Liver (tissue), 9 donors: Measurements from ENCODE around the gene ANKRD6. TPM values are rescaled to one million over a fixed set of nuclear protein-coding genes. Genes with fewer than 3 reads are reported as not detected.

ENCODE experiments used
- DNase-seq: peaks from one replicate; pipeline ENCODE4 v3.0.0-alpha.2; 2017; ENCODE audit warnings: low spot score
- H3K27ac ChIP-seq, 2 donors: one replicate each; pipeline ENCODE4 v1.7.0; 2013; ENCODE audit warnings: inconsistent platforms in 2 of 2, low read length in 2 of 2, control low read depth in 1 of 2, low read depth in 1 of 2, mild to moderate bottlenecking in 1 of 2
- H3K27me3 ChIP-seq, 4 donors: one replicate each; pipeline versions ENCODE4 v1.6.1 to v1.7.0; 2013; ENCODE audit warnings: low read length in 3 of 4, inconsistent platforms in 1 of 4, mild to moderate bottlenecking in 1 of 4, moderate library complexity in 1 of 4; ENCODE audit not compliant: control insufficient read depth in 4 of 4, insufficient read depth in 4 of 4
- H3K36me3 ChIP-seq, 4 donors: one replicate each; pipeline versions ENCODE4 v1.6.1 to v1.7.0; 2013; ENCODE audit warnings: low read length in 3 of 4, mild to moderate bottlenecking in 3 of 4, low read depth in 1 of 4, moderate library complexity in 1 of 4; ENCODE audit not compliant: control insufficient read depth in 4 of 4, insufficient read depth in 3 of 4
- H3K4me1 ChIP-seq, 4 donors: one replicate each; pipeline versions ENCODE4 v1.6.1 to v1.7.0; 2013; ENCODE audit warnings: low read length in 3 of 4, mild to moderate bottlenecking in 3 of 4, moderate library complexity in 1 of 4; ENCODE audit not compliant: control insufficient read depth in 4 of 4, insufficient read depth in 4 of 4
- H3K4me3 ChIP-seq, 3 donors: one replicate each; pipeline versions ENCODE4 v1.6.1 to v1.7.0; 2013; ENCODE audit warnings: low read length in 3 of 3, control low read depth in 1 of 3, low read depth in 1 of 3, mild to moderate bottlenecking in 1 of 3
- H3K9ac ChIP-seq, 2 donors: one replicate each; pipeline ENCODE4 v1.7.0; 2013; ENCODE audit warnings: low read length in 2 of 2, mild to moderate bottlenecking in 2 of 2, moderate library complexity in 2 of 2, control low read depth in 1 of 2, low read depth in 1 of 2
- H3K9me3 ChIP-seq, 4 donors: one replicate each; pipeline versions ENCODE4 v1.6.1 to v1.7.0; 2013; ENCODE audit warnings: low read length in 3 of 4; ENCODE audit not compliant: control insufficient read depth in 4 of 4
- EGR1 ChIP-seq, 2 donors: IDR thresholded peaks; 2 replicates each; pipeline ENCODE4 v1.6.1; 2016 to 2018; ENCODE audit warnings: antibody characterized with exemption in 2 of 2, low read depth in 2 of 2
- FOXA1 ChIP-seq: IDR thresholded peaks from 2 replicates; pipeline ENCODE4 v1.6.1; 2016; ENCODE audit warnings: antibody characterized with exemption
- FOXA2 ChIP-seq: IDR thresholded peaks from 2 replicates; pipeline ENCODE4 v1.6.1; 2016; ENCODE audit warnings: antibody characterized with exemption
- GABPA ChIP-seq, 2 donors: IDR thresholded peaks in 1 of 2; conservative IDR thresholded peaks in 1 of 2; 2 replicates each; pipeline ENCODE4 v1.6.1; 2016; ENCODE audit warnings: antibody characterized with exemption in 2 of 2, mild to moderate bottlenecking in 1 of 2, moderate library complexity in 1 of 2
- HNF4G ChIP-seq: IDR thresholded peaks from 2 replicates; pipeline ENCODE4 v1.6.1; 2016; ENCODE audit warnings: antibody characterized with exemption
- JUND ChIP-seq, 2 donors: IDR thresholded peaks; 2 replicates each; pipeline ENCODE4 v1.6.1; 2016; ENCODE audit warnings: antibody characterized with exemption in 2 of 2
- NR2F2 ChIP-seq: IDR thresholded peaks from 2 replicates; pipeline ENCODE4 v1.6.1; 2016; ENCODE audit warnings: antibody characterized with exemption
- RXRA ChIP-seq, 2 donors: IDR thresholded peaks; 2 replicates each; pipeline ENCODE4 v1.6.1; 2017 to 2018; ENCODE audit warnings: antibody characterized with exemption in 2 of 2, mild to moderate bottlenecking in 1 of 2
- SP1 ChIP-seq: IDR thresholded peaks from 2 replicates; pipeline ENCODE4 v1.6.1; 2018; ENCODE audit warnings: antibody characterized with exemption, mild to moderate bottlenecking
- TAF1 ChIP-seq: conservative IDR thresholded peaks from 2 replicates; pipeline ENCODE4 v1.6.1; 2016; ENCODE audit warnings: antibody characterized with exemption, mild to moderate bottlenecking
- YY1 ChIP-seq: IDR thresholded peaks from 2 replicates; pipeline ENCODE4 v1.6.1; 2016; ENCODE audit warnings: antibody characterized with exemption, mild to moderate bottlenecking
- WGBS: extraction: QIAGEN DNeasy Blood & Tissue Kit; methylation state at CpG from one replicate; pipeline ENCODE4 v1.1.7; 2013; 5-methylcytosine and 5-hydroxymethylcytosine counted together
- polyA plus RNA-seq, 2 donors: library from polyadenylated mRNA; stranded (reverse) in 1 of 2; unstranded in 1 of 2; fragments of 200-250 nt in 1 of 2; fragments of >200 nt in 1 of 2; fragmentation: Nextera tagmentation in 1 of 2; extraction: Ambion mirVana in 1 of 2; gene quantifications; one replicate each; pipeline versions ENCODE4 v1.2.1 to v1.2.3, GENCODE V29; 2013 to 2015
- total RNA-seq, 2 donors: library from RNA; depleted of rRNA; stranded (reverse); fragments of >200 nt; gene quantifications; one replicate each; pipeline ENCODE4 v1.2.3, GENCODE V29; 2014
- TF ChIP-seq, protein P1 (sequence below): IDR thresholded peaks from 2 replicates; pipeline ENCODE4 v1.6.1; 2016; ENCODE audit warnings: antibody characterized with exemption
- TF ChIP-seq, protein P2 (sequence below): IDR thresholded peaks from 2 replicates; pipeline ENCODE4 v1.6.1; 2016; ENCODE audit warnings: antibody characterized with exemption, mild to moderate bottlenecking
- TF ChIP-seq, protein P3 (sequence below): IDR thresholded peaks from 2 replicates; pipeline ENCODE4 v1.6.1; 2016; ENCODE audit warnings: antibody characterized with exemption
- donor health status: healthy.
- donor health status: healthy.
- donor health status: healthy.
- donor health status: healthy.
- donor health status: healthy.

ANKRD6 gene
- total and polyA plus RNA-seq, 4 donors = 2.9 to 9.2 (median 3.8) TPM

DNA sequence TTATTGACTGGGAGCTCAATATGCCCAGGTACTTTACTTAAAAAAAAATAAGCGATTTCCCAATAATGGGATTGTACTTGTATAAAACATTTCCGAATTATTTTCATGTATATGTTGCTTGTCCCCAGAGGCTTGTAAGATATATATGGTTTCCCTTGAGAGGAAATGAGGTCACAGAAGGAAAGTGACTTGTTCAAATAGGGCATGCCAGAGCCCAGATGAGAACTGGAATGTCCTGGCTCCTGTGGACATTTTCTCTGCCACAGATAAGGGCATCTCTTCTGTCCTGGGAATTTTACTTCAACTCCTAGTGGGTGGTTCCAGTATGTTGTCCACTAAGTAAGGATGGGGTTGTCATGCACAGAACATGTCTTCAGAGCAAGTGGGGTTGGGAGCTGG lies 142.6 kb downstream of the ANKRD6 start (continued):
- TF ChIP-seq FOXA2 = no peak
- TF ChIP-seq NR2F2 = no peak
- TF ChIP-seq, protein P1, sequence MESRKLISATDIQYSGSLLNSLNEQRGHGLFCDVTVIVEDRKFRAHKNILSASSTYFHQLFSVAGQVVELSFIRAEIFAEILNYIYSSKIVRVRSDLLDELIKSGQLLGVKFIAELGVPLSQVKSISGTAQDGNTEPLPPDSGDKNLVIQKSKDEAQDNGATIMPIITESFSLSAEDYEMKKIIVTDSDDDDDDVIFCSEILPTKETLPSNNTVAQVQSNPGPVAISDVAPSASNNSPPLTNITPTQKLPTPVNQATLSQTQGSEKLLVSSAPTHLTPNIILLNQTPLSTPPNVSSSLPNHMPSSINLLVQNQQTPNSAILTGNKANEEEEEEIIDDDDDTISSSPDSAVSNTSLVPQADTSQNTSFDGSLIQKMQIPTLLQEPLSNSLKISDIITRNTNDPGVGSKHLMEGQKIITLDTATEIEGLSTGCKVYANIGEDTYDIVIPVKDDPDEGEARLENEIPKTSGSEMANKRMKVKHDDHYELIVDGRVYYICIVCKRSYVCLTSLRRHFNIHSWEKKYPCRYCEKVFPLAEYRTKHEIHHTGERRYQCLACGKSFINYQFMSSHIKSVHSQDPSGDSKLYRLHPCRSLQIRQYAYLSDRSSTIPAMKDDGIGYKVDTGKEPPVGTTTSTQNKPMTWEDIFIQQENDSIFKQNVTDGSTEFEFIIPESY = no peak
- no peak for TF ChIP-seq TAF1

DNA sequence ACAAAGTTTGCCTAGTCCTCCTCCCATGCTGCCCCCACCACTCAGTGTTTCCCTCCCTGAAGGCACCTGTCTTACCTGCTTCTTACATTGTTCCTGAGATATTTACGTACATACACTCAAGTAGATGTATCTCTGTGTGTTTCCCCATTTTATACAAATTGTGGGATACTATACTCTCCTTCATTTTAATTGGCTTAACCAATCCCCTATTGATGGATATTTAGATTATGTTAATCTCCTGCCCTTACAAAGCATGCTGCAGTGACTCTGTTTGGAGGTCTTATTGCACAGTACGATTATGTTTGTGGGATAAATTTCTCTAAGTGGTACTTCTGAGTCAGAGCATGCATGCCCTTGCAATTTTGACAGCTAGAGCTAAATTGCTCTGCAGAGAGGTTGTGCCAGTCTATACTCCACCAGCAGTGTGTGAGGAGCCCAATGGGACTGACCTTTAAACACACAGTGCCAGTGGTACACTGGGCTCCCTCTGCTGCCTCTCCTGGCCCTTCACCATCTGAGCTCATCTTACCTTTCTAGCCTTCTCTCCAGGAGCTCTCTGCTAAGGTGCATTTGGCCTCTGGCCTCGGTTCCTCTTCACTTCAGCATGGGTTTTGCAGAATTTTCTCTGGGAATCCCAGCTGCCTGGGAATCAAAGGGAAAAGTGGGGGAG lies 148.2 kb downstream of the ANKRD6 start:
- DNase-seq = no peak
- Histone ChIP-seq H3K4me1 (no peaks in the 10 kb centered on the region), H3K27me3 (no peaks in the 10 kb centered on the region), H3K9ac (no peak overlapping the region), H3K27ac (no peak overlapping the region), H3K4me3 (no peak overlapping the region), H3K36me3 (no peaks in the 10 kb centered on the region), H3K9me3 (no peaks in the 10 kb centered on the region)
- TF ChIP-seq RXRA (IDR thresholded peaks at IDR 0.05) (no peak), YY1 (no peak), SP1 (no peak), EGR1 (IDR thresholded peaks at IDR 0.05; ENCODE audit: low read depth in 2 of 2) (no peak), FOXA1 (no peak), FOXA2 (no peak), NR2F2 (no peak), GABPA (IDR thresholded peaks at IDR 0.05 in 1 of 2, conservative IDR thresholded peaks at IDR 0.05 in 1 of 2) (no peak), JUND (IDR thresholded peaks at IDR 0.05) (no peak)
- TF ChIP-seq, protein P2, sequence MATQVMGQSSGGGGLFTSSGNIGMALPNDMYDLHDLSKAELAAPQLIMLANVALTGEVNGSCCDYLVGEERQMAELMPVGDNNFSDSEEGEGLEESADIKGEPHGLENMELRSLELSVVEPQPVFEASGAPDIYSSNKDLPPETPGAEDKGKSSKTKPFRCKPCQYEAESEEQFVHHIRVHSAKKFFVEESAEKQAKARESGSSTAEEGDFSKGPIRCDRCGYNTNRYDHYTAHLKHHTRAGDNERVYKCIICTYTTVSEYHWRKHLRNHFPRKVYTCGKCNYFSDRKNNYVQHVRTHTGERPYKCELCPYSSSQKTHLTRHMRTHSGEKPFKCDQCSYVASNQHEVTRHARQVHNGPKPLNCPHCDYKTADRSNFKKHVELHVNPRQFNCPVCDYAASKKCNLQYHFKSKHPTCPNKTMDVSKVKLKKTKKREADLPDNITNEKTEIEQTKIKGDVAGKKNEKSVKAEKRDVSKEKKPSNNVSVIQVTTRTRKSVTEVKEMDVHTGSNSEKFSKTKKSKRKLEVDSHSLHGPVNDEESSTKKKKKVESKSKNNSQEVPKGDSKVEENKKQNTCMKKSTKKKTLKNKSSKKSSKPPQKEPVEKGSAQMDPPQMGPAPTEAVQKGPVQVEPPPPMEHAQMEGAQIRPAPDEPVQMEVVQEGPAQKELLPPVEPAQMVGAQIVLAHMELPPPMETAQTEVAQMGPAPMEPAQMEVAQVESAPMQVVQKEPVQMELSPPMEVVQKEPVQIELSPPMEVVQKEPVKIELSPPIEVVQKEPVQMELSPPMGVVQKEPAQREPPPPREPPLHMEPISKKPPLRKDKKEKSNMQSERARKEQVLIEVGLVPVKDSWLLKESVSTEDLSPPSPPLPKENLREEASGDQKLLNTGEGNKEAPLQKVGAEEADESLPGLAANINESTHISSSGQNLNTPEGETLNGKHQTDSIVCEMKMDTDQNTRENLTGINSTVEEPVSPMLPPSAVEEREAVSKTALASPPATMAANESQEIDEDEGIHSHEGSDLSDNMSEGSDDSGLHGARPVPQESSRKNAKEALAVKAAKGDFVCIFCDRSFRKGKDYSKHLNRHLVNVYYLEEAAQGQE = no peak
- TF ChIP-seq, protein P3, sequence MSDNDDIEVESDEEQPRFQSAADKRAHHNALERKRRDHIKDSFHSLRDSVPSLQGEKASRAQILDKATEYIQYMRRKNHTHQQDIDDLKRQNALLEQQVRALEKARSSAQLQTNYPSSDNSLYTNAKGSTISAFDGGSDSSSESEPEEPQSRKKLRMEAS = no peak
- 91% methylated on average over 3 of the region's 3 CpGs for WGBS

DNA sequence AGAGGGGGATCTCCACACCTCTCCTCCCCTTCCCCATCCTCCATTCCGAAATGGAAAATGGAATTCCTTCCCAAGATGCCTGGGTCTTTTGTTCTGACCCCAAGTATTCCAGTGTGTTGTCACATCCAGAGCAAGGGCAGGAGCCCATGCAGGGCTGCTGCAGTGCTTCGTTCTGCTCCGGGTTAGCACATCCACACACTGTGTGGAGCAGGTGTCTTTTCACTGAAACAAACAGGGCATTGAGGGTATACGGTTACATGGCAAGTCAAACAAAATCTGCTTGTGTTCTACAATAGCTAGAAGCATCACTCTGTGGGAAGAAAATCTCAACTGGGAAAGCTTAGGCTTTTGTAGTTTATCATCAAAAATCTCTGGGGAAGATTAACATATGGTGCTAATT lies 148.7 kb downstream of the ANKRD6 start:
- TF ChIP-seq HNF4G (no peak), EGR1 (IDR thresholded peaks at IDR 0.05; ENCODE audit: low read depth in 2 of 2) (no peak), FOXA2 (no peak)
- WGBS = 91% methylated on average over 4 of the region's 4 CpGs
- H3K4me1 ChIP-seq = no peaks in the 10 kb centered on the region
- H3K36me3 ChIP-seq = no peaks in the 10 kb centered on the region
- no peak overlapping the region for H3K27ac ChIP-seq
- DNase-seq = no peak
- no peaks in the 10 kb centered on the region for H3K9me3 ChIP-seq
- H3K9ac ChIP-seq = no peak overlapping the region
- no peaks in the 10 kb centered on the region for H3K27me3 ChIP-seq
- H3K4me3 ChIP-seq = no peak overlapping the region
